H1 (cell line): ENCODE measurements around the gene CNDP1. TPM values are rescaled to one million over a fixed set of nuclear protein-coding genes. Genes with fewer than 3 reads are reported as not detected.

Experiments
- CHD7 ChIP-seq: fragments of 300-600 bp; sonication (generic); IDR thresholded peaks from 2 replicates; pipeline ENCODE4 v1.7.1; 2012; ENCODE audit warnings: low read length, moderate library complexity, mild to moderate bottlenecking, inconsistent platforms; ENCODE audit not compliant: insufficient replicate concordance
- CREB1 ChIP-seq: IDR thresholded peaks from 2 replicates; pipeline ENCODE4 v1.6.1; 2012; ENCODE audit warnings: inconsistent platforms
- EP300 ChIP-seq, 2 experiments: IDR thresholded peaks; 1 replicate in 1 of 2; 2 replicates in 1 of 2; pipeline ENCODE4 v1.6.1; 2011 to 2012; ENCODE audit warnings: low read depth in 2 of 2, low read length in 2 of 2, mild to moderate bottlenecking in 2 of 2, borderline replicate concordance in 1 of 2, inconsistent platforms in 1 of 2, moderate library complexity in 1 of 2
- HDAC2 ChIP-seq, 2 experiments: fragments of 300-600 bp in 1 of 2; sonication (generic) in 1 of 2; IDR thresholded peaks; 2 replicates each; pipeline ENCODE4 v1.6.1; 2011 to 2012; ENCODE audit warnings: low read depth in 2 of 2, low read length in 2 of 2, mild to moderate bottlenecking in 2 of 2, moderate library complexity in 2 of 2, borderline replicate concordance in 1 of 2, inconsistent platforms in 1 of 2
- JUN ChIP-seq: IDR thresholded peaks from 2 replicates; pipeline ENCODE4 v1.6.1; 2011; ENCODE audit warnings: low read depth, mild to moderate bottlenecking, improper control_type of control experiment, low read length
- JUND ChIP-seq: IDR thresholded peaks from 2 replicates; pipeline ENCODE4 v1.6.1; 2011; ENCODE audit warnings: mild to moderate bottlenecking, improper control_type of control experiment, low read length
- MAFK ChIP-seq: IDR thresholded peaks from 2 replicates; pipeline ENCODE4 v1.6.1; 2012; ENCODE audit warnings: low read depth, mild to moderate bottlenecking, improper control_type of control experiment, low read length
- PHF8 ChIP-seq: fragments of 200-600 bp; sonication (generic); conservative IDR thresholded peaks from 2 replicates; pipeline ENCODE4 v1.7.1; 2012; ENCODE audit warnings: low read depth, mild to moderate bottlenecking, inconsistent platforms, low read length, moderate library complexity
- SIX5 ChIP-seq: IDR thresholded peaks from 2 replicates; pipeline ENCODE4 v1.6.1; 2011; ENCODE audit warnings: mild to moderate bottlenecking, low read depth, low read length
- SP1 ChIP-seq: IDR thresholded peaks from 2 replicates; pipeline ENCODE4 v1.6.1; 2011; ENCODE audit warnings: low read depth, low read length
- TAF7 ChIP-seq: optimal IDR thresholded peaks from 2 replicates; pipeline ENCODE3; 2011; ENCODE audit warnings: low read depth, mild to moderate bottlenecking, inconsistent platforms, low read length, moderate library complexity, borderline replicate concordance
- TEAD4 ChIP-seq: IDR thresholded peaks from 2 replicates; pipeline ENCODE4 v1.6.1; 2012; ENCODE audit warnings: low read depth, low read length, inconsistent platforms, mixed read lengths
- polyA plus RNA-seq, 7 experiments: library from polyadenylated mRNA; depleted of rRNA in 3 of 7; stranded (reverse) in 5 of 7; unstranded in 2 of 7; fragments of >200 nt in 5 of 7; fragments of 200-250 nt in 2 of 7; gene quantifications; 1 replicate in 5 of 7; 2 replicates in 1 of 7; 4 replicates in 1 of 7; pipeline versions ENCODE4 v1.2.1 to v1.2.3, GENCODE V29; 2011 to 2013; ENCODE audit warnings: missing spikeins in 2 of 7, mixed read lengths in 2 of 7
- total RNA-seq: library from RNA; stranded (reverse); fragmentation: NEBNext Ultra II Directional; extraction: Animal tissue kit (Norgen Biotek cat#: 25700); gene quantifications from 2 replicates; pipeline ENCODE4 v1.2.1, GENCODE V29; 2021

Gene CNDP1
- total and polyA plus RNA-seq, 2 of the 8 experiments (the other 6 are each of a cell fraction or from before 2014, with no cell fraction given) = 0.09 TPM; not detected in 1

- TF ChIP-seq CHD7 = no peak
- TF ChIP-seq SP1 = no peak
- no peak for TF ChIP-seq HDAC2 (IDR thresholded peaks at IDR 0.05; ENCODE audit: borderline replicate concordance in 1 of 2, low read depth in 2 of 2, low read length in 2 of 2)
- TF ChIP-seq EP300 (IDR thresholded peaks at IDR 0.05; ENCODE audit: borderline replicate concordance in 1 of 2, low read depth in 2 of 2, low read length in 2 of 2) = no peak
- TF ChIP-seq JUND = no peak
- TF ChIP-seq TEAD4 = no peak
- no peak for TF ChIP-seq MAFK
- no peak for TF ChIP-seq JUN
- TF ChIP-seq TAF7 = no peak
- no peak for TF ChIP-seq PHF8
- TF ChIP-seq CREB1 = no peak
- TF ChIP-seq SIX5 = no peak
These were observed 25.9 kb upstream of the CNDP1 start (continued) for GRCh38 chr18:74508366-74508765.
